22Rv1 (cell line): ENCODE results near the gene ITGB2.

Experiments used
- H3K27ac ChIP-seq: fragments of 450-650 bp; 2 replicates; pipeline ENCODE4 v1.5.1; 2017
- CTCF ChIP-seq: fragments of 450-650 bp; IDR thresholded peaks from 2 replicates; pipeline ENCODE4 v1.5.1; 2017; ENCODE audit warnings: mild to moderate bottlenecking
- ZFX ChIP-seq: fragments of 450-650 bp; IDR thresholded peaks from 2 replicates; pipeline ENCODE4 v1.6.1; 2017; ENCODE audit warnings: antibody characterized with exemption, borderline replicate concordance

The ITGB2 gene

GRCh38 chr21:44957901-44958451, 37.3 kb upstream of the ITGB2 start:
- no peak overlapping the region for H3K27ac ChIP-seq
- no peak for TF ChIP-seq CTCF
- no peak for TF ChIP-seq ZFX

GRCh38 chr21:44957047-44957831, 36.5 kb upstream of the ITGB2 start:
- no peak for TF ChIP-seq ZFX
- no peak for TF ChIP-seq CTCF
- H3K27ac ChIP-seq, result no peak overlapping the region

GRCh38 chr21:44956356-44957046, 35.8 kb upstream of the ITGB2 start:
- H3K27ac ChIP-seq, result no peak overlapping the region
- TF ChIP-seq CTCF (no peak), ZFX (no peak)

GRCh38 chr21:44955798-44956175, 35.1 kb upstream of the ITGB2 start:
- TF ChIP-seq ZFX (no peak), CTCF (no peak)
- H3K27ac ChIP-seq, result no peak overlapping the region

- TF ChIP-seq ZFX (no peak), CTCF (no peak)
- no peak overlapping the region for H3K27ac ChIP-seq
Measured at GRCh38 chr21:44955141-44955797, 34.6 kb upstream of the ITGB2 start.

DNA sequence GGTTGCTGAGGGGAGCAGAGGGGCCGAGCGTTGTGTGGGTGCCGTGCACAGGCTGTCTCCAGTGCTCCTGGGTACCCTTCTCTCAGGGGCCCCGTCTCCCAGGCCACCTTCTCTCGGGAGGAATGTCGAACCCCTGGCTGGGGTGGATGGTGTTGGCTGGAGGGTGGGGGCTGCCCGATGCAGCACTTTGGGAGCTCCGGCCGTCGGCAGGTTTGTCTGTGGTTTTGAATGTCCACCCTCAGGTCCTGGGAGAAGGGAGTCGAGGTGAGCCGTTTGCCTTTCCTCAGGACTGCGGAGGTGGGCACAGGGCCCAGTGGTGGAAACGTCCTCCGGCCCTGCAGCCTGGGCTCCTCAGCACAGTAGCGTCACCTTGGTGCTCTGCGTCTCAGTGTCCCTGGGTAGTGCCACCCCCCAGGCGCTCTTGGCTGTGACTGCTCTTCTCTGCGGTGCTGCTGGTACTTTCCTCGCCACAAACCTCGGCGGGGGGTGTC, 33.6 kb upstream of the ITGB2 start:
- H3K27ac ChIP-seq, result no peak overlapping the region
- no peak for TF ChIP-seq ZFX
- TF ChIP-seq CTCF, result no peak

GRCh38 chr21:44953628-44954021, 32.9 kb upstream of the ITGB2 start:
- TF ChIP-seq CTCF (no peak), ZFX (no peak)
- no peak overlapping the region for H3K27ac ChIP-seq
